Ovary (tissue), 9 donors: Measurements from ENCODE around the gene ANKS1B. TPM values are rescaled to one million over a fixed set of nuclear protein-coding genes. Genes with fewer than 3 reads are reported as not detected.

Experiments
- DNase-seq, 5 donors: peaks; one replicate each; pipeline ENCODE4 v3.0.0-alpha.2; 2019 to 2020
- H3K27ac ChIP-seq, 2 donors: fragments of 200-600 bp; one replicate each; pipeline versions ENCODE4 v1.5.1 to v1.8.0; 2019 to 2022
- H3K27me3 ChIP-seq: fragments of 200-600 bp; one replicate; pipeline ENCODE4 v1.8.0; 2022
- H3K36me3 ChIP-seq: fragments of 200-600 bp; sonication (generic); one replicate; pipeline ENCODE4 v1.5.1; 2019
- H3K4me1 ChIP-seq: one replicate; pipeline ENCODE4 v1.8.1; 2013; ENCODE audit warnings: mild to moderate bottlenecking, moderate library complexity; ENCODE audit not compliant: insufficient read depth
- H3K4me3 ChIP-seq: fragments of 200-600 bp; sonication (generic); one replicate; pipeline ENCODE4 v1.5.1; 2017
- H3K9me3 ChIP-seq, 2 donors: fragments of 200-600 bp in 1 of 2; sonication (generic) in 1 of 2; one replicate each; pipeline versions ENCODE4 v1.5.1 to v1.8.1; 2013 to 2019; ENCODE audit warnings: mild to moderate bottlenecking in 1 of 2, moderate library complexity in 1 of 2
- EP300 ChIP-seq: sonication (generic); formaldehyde crosslinking; IDR thresholded peaks from one replicate; pipeline ENCODE4 v1.6.1; 2017; ENCODE audit warnings: antibody characterized with exemption
- POLR2A ChIP-seq: fragments of 450-650 bp; IDR thresholded peaks from one replicate; pipeline ENCODE4 v1.6.1; 2017; ENCODE audit warnings: antibody characterized with exemption, mild to moderate bottlenecking, moderate library complexity
- WGBS, 3 donors: extraction: QIAGEN DNeasy Blood & Tissue Kit in 1 of 3; methylation state at CpG; one replicate each; pipeline versions ENCODE4 v1.1.5 to v1.1.7; 2013 to 2017; 5-methylcytosine and 5-hydroxymethylcytosine counted together
- intact Hi-C, 4 donors: fragments of 100-400 bp; cut with DNase I; formaldehyde crosslinking; loops; one replicate each; pipeline versions ENCODE4 v1.11.0 to v1.15.1; 2022 to 2023
- polyA plus RNA-seq, 2 donors: library from polyadenylated mRNA; stranded (reverse); fragments of 200-250 nt in 1 of 2; fragments of 350-450 nt in 1 of 2; fragmentation: Illumina TruSeq in 1 of 2; extraction: RNeasy Lipid Tissue Mini Kit (QIAGEN cat#74804) in 1 of 2; gene quantifications; one replicate each; pipeline ENCODE4 v1.2.3, GENCODE V29; 2013 to 2014
- total RNA-seq, 7 donors: library from RNA; depleted of rRNA in 2 of 7; stranded (reverse); fragments of >200 nt in 2 of 7; fragmentation: NEBNext Ultra II Directional in 3 of 7; extraction: Animal tissue kit (Norgen Biotek cat#: 25700) in 3 of 7; gene quantifications; one replicate each; pipeline versions ENCODE4 v1.1.0 to v1.2.4, GENCODE V29; 2016 to 2023
- TF ChIP-seq, protein P1 (sequence below), 3 donors: fragments of 450-650 bp in 2 of 3; fragments of 200-600 bp in 1 of 3; IDR thresholded peaks; one replicate each; pipeline versions ENCODE4 v1.5.1 to v1.8.0; 2016 to 2022; ENCODE audit warnings: antibody characterized with exemption in 3 of 3, mild to moderate bottlenecking in 1 of 3
- donor health status: DM: no; HTN: no; CAD: no; lungs with moderate emphysema.
- donor health status: DM: no; HTN: no; CAD: no.
- donor health status: Bipolar disorder and iron deficiency.
- donor health status: DM: yes; HTN: yes; CAD: no.
- donor health status: DM: no; HTN: no; CAD: no.
- donor health status: DM: yes; HTN: yes; CAD: no.

Gene ANKS1B
- total and polyA plus RNA-seq, 9 donors = 0.80 to 34.9 (median 7.7) TPM

DNA sequence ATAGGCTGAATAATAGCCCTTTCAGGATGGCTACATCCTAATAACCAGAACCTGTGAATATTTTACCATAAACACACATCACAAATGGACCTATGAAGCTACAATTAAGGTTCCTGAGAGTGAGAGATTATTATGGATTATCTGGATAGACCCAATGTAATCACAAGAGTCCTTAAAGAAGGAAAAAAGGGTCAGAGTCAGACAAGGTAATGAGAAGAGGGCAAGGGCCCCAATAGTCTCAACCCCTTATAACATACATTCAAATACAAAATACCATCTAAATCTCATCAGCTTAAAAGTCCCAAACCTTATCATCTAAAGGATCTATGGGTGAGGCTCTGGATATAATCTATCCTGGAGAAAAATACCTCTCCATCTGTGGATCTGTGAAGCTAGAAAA, 272.5 kb downstream of the ANKS1B start:
- H3K27ac ChIP-seq = no peak overlapping the region
- H3K9me3 ChIP-seq = no peaks in the 10 kb centered on the region
- TF ChIP-seq, protein P1, sequence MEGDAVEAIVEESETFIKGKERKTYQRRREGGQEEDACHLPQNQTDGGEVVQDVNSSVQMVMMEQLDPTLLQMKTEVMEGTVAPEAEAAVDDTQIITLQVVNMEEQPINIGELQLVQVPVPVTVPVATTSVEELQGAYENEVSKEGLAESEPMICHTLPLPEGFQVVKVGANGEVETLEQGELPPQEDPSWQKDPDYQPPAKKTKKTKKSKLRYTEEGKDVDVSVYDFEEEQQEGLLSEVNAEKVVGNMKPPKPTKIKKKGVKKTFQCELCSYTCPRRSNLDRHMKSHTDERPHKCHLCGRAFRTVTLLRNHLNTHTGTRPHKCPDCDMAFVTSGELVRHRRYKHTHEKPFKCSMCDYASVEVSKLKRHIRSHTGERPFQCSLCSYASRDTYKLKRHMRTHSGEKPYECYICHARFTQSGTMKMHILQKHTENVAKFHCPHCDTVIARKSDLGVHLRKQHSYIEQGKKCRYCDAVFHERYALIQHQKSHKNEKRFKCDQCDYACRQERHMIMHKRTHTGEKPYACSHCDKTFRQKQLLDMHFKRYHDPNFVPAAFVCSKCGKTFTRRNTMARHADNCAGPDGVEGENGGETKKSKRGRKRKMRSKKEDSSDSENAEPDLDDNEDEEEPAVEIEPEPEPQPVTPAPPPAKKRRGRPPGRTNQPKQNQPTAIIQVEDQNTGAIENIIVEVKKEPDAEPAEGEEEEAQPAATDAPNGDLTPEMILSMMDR (IDR thresholded peaks at IDR 0.05) = no peak
- no peak for TF ChIP-seq POLR2A
- no peak for TF ChIP-seq EP300
- intact Hi-C loops = no loop called here
- no peaks in the 10 kb centered on the region for H3K4me1 ChIP-seq
- no peak for DNase-seq
- H3K4me3 ChIP-seq = no peak overlapping the region
- no peaks in the 10 kb centered on the region for H3K27me3 ChIP-seq
- H3K36me3 ChIP-seq = no peaks in the 10 kb centered on the region

DNA sequence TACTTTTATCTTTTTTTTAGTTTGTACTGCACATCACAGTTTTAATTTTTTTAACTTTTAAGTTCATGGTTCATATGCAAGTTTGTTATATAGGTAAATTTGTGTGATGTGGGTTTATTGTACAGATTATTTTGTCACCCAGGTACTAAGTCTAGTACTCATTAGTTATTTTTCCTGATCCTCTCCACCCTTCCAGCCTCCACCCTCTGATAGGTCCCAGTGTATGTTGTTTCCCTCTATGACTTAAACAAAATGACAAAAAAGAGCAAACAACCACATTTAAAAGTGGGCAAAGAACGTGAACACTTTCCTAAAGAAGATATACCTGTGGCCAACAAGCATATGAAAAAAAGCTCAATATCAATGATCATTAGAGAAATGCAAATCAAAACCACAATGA, 273.5 kb downstream of the ANKS1B start:
- TF ChIP-seq, protein P1 (IDR thresholded peaks at IDR 0.05) = no peak
- TF ChIP-seq EP300 (no peak), POLR2A (no peak)
- Histone ChIP-seq H3K27me3 (no peaks in the 10 kb centered on the region), H3K27ac (no peak overlapping the region), H3K4me3 (no peak overlapping the region), H3K36me3 (no peaks in the 10 kb centered on the region), H3K4me1 (no peaks in the 10 kb centered on the region), H3K9me3 (no peaks in the 10 kb centered on the region)
- no peak for DNase-seq
- 78 to 98% (median 85%) methylated on average over 1 of the region's 1 CpG for WGBS, 3 donors
- intact Hi-C loops = no loop called here

DNA sequence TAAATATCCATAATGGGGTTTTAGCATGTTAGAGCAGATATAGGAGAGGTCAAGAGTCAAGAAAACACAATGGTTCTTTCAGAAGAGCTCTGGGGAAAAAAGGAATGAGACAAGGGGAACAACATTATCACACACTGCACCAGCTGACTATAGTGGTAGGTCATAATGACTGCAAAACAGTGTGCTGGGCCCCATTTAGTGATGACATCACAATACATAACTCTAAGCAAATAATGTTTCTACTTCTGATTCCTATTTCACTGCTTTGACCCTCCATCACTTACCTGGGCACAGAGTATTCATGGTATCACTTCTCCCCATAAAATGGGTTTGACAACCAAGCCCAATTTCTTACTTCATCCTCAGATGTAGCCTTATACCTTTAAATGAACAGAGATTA, 275.1 kb downstream of the ANKS1B start:
- no peaks in the 10 kb centered on the region for H3K9me3 ChIP-seq
- no peak for DNase-seq
- H3K4me3 ChIP-seq = no peak overlapping the region
- TF ChIP-seq POLR2A (no peak), EP300 (no peak)
- TF ChIP-seq, protein P1 (IDR thresholded peaks at IDR 0.05) = no peak
- no peaks in the 10 kb centered on the region for H3K36me3 ChIP-seq
- H3K27ac ChIP-seq = no peak overlapping the region
- no peaks in the 10 kb centered on the region for H3K27me3 ChIP-seq
- H3K4me1 ChIP-seq = no peaks in the 10 kb centered on the region
- intact Hi-C loops = no loop called here

DNA sequence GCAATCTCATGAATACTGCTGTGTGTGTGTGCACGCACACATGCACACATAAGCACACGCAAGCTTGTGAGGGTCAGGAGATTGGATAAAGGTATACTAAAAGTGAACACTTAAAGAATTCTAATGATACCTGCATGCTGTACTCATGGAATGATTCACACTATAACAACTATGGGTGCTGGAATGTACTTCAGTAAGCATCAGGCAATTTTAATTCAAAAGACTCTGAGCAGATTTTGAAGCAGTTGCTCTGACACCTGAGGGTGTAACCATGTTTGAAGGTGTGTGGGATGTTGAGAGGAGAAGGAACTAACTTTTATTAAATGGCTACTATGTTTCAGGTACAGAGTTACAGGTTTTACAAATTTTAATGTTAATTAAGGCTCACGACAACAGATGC, 275.6 kb downstream of the ANKS1B start:
- 97% methylated on average over 3 of the region's 3 CpGs for WGBS, 3 donors
- DNase-seq = no peak
- TF ChIP-seq EP300 = no peak
- TF ChIP-seq POLR2A = no peak
- TF ChIP-seq, protein P1 (IDR thresholded peaks at IDR 0.05) = no peak
- no peaks in the 10 kb centered on the region for H3K36me3 ChIP-seq
- H3K4me3 ChIP-seq = no peak overlapping the region
- no peaks in the 10 kb centered on the region for H3K4me1 ChIP-seq
- intact Hi-C loops = no loop called here
- H3K9me3 ChIP-seq = no peaks in the 10 kb centered on the region
- H3K27me3 ChIP-seq = no peaks in the 10 kb centered on the region
- H3K27ac ChIP-seq = no peak overlapping the region

DNA sequence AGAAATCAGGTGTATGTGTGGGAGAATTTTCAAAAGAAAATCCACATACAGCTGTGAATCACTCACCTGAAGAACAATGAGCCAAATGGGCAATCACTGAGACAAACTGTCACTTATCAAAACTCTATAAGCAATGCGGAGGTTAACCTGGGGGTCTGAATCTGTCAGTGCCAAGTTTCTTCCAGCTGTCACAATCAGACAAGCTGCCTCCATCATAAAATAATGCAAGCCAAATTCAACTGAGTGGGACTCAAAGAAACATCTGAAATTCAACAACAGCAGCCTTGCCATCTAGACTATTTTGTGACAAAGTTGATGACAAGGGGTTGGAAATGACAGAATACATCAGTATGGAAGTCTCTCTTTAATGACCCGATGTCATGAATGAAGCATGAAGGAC, 276.9 kb downstream of the ANKS1B start:
- no peak overlapping the region for H3K4me3 ChIP-seq
- TF ChIP-seq POLR2A (no peak), EP300 (no peak)
- TF ChIP-seq, protein P1 (IDR thresholded peaks at IDR 0.05) = no peak
- 93 to 98% (median 97%) methylated on average over 2 of the region's 2 CpGs for WGBS, 3 donors
- no peaks in the 10 kb centered on the region for H3K9me3 ChIP-seq
- DNase-seq = no peak
- H3K4me1 ChIP-seq = no peaks in the 10 kb centered on the region
- no peaks in the 10 kb centered on the region for H3K36me3 ChIP-seq
- no peaks in the 10 kb centered on the region for H3K27me3 ChIP-seq
- intact Hi-C loops = no loop called here
- no peak overlapping the region for H3K27ac ChIP-seq
